MM.1S (cell line): Measurements from ENCODE around the gene MRPS5.

Source experiments
- DNase-seq: peaks from one replicate; pipeline ENCODE4 v3.0.0-alpha.2; 2015
- H2AFZ ChIP-seq: fragments of 300-600 bp; sonication (generic); 2 replicates; pipeline ENCODE4 v1.6.0; 2016; ENCODE audit warnings: antibody characterized with exemption, low read length
- H3F3A ChIP-seq: fragments of 300-600 bp; sonication (generic); 2 replicates; pipeline ENCODE4 v1.6.1; 2016; ENCODE audit warnings: mild to moderate bottlenecking, antibody characterized with exemption, low read length, moderate library complexity, mixed read lengths; ENCODE audit not compliant: insufficient read depth
- H3K27ac ChIP-seq: fragments of 300-600 bp; sonication (generic); 2 replicates; pipeline ENCODE4 v1.5.1; 2016; ENCODE audit warnings: mild to moderate bottlenecking, low read length
- H3K27me3 ChIP-seq: fragments of 300-600 bp; sonication (generic); replicated peaks from 2 replicates; pipeline ENCODE4 v1.6.0; 2016; ENCODE audit warnings: low read length; ENCODE audit not compliant: insufficient read depth
- H3K36me3 ChIP-seq: fragments of 300-600 bp; sonication (generic); replicated peaks from 2 replicates; pipeline ENCODE4 v1.6.1; 2016; ENCODE audit warnings: mild to moderate bottlenecking, low read length, mixed read lengths; ENCODE audit not compliant: insufficient read depth
- H3K4me1 ChIP-seq: fragments of 300-600 bp; sonication (generic); 2 replicates; pipeline ENCODE4 v1.6.1; 2016; ENCODE audit warnings: low read length, mixed read lengths
- H3K4me2 ChIP-seq: fragments of 300-600 bp; sonication (generic); 2 replicates; pipeline ENCODE4 v1.6.0; 2016; ENCODE audit warnings: low read depth, low read length
- H3K4me3 ChIP-seq: fragments of 300-600 bp; sonication (generic); 2 replicates; pipeline ENCODE4 v1.5.1; 2016; ENCODE audit warnings: low read length, mixed read lengths
- H3K79me2 ChIP-seq: fragments of 300-600 bp; sonication (generic); 2 replicates; pipeline ENCODE4 v1.6.1; 2016; ENCODE audit warnings: mixed run types, low read length, mixed read lengths
- H3K9ac ChIP-seq: fragments of 300-600 bp; sonication (generic); 2 replicates; pipeline ENCODE4 v1.6.1; 2016; ENCODE audit warnings: low read length, mixed read lengths
- H3K9me2 ChIP-seq: fragments of 300-600 bp; sonication (generic); replicated peaks from 2 replicates; pipeline ENCODE4 v1.6.1; 2016; ENCODE audit warnings: mild to moderate bottlenecking, low read length, mixed read lengths; ENCODE audit not compliant: insufficient read depth
- H3K9me3 ChIP-seq: fragments of 300-600 bp; sonication (generic); replicated peaks from 2 replicates; pipeline ENCODE4 v1.6.1; 2016; ENCODE audit warnings: mild to moderate bottlenecking, low read length, mixed read lengths; ENCODE audit not compliant: insufficient read depth
- H4K20me1 ChIP-seq: fragments of 300-600 bp; sonication (generic); 2 replicates; pipeline ENCODE4 v1.6.1; 2016; ENCODE audit warnings: mild to moderate bottlenecking, low read length, moderate library complexity, mixed read lengths; ENCODE audit not compliant: insufficient read depth
- CTCF ChIP-seq: fragments of 300-600 bp; sonication (generic); IDR thresholded peaks from 2 replicates; pipeline ENCODE4 v1.5.1; 2016; ENCODE audit warnings: antibody characterized with exemption, low read length, mixed read lengths
- EZH2 ChIP-seq: fragments of 300-600 bp; sonication (generic); optimal IDR thresholded peaks from 2 replicates; pipeline ENCODE3; 2017; ENCODE audit warnings: low read depth, mild to moderate bottlenecking, antibody characterized with exemption, low read length, mixed read lengths
- EZH2phosphoT487 ChIP-seq: fragments of 300-600 bp; sonication (generic); IDR thresholded peaks from 2 replicates; pipeline ENCODE4 v1.6.1; 2018; ENCODE audit warnings: antibody characterized with exemption, low read length

MRPS5 gene

DNA sequence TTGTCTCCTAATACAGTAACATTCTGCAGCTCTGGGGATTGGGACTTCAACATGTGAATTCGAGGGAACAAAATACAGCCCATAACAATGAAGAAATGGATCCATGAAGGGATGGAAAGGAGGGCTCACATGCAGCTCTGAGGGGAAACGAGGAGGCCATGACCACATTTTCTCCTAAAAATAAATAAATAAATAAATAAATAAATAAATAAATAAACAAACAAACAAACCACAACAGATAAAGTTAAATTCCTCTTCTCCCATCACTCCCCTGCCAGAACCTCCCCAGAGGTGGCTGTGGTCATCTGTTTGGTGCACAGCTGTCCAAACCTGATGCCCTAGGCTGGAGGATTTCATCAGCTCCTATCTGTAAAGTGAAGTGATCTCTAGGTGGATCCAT, 53.4 kb downstream of the MRPS5 start:
- no peaks in the 10 kb centered on the region for H3K36me3 ChIP-seq
- no peak overlapping the region for H3K4me3 ChIP-seq
- TF ChIP-seq EZH2: no peak
- TF ChIP-seq EZH2phosphoT487: no peak
- no peak for TF ChIP-seq CTCF
- no peak overlapping the region for H3K4me2 ChIP-seq
- no peak overlapping the region for H3K9ac ChIP-seq
- H2AFZ ChIP-seq: no peak overlapping the region
- H3K27me3 ChIP-seq: no peaks in the 10 kb centered on the region
- H3K9me2 ChIP-seq: no peaks in the 10 kb centered on the region
- H3F3A ChIP-seq: no peaks in the 10 kb centered on the region
- H3K27ac ChIP-seq: no peak overlapping the region
- no peaks in the 10 kb centered on the region for H4K20me1 ChIP-seq
- no peak for DNase-seq
- no peaks in the 10 kb centered on the region for H3K79me2 ChIP-seq
- H3K4me1 ChIP-seq: no peaks in the 10 kb centered on the region
- H3K9me3 ChIP-seq: no peaks in the 10 kb centered on the region

DNA sequence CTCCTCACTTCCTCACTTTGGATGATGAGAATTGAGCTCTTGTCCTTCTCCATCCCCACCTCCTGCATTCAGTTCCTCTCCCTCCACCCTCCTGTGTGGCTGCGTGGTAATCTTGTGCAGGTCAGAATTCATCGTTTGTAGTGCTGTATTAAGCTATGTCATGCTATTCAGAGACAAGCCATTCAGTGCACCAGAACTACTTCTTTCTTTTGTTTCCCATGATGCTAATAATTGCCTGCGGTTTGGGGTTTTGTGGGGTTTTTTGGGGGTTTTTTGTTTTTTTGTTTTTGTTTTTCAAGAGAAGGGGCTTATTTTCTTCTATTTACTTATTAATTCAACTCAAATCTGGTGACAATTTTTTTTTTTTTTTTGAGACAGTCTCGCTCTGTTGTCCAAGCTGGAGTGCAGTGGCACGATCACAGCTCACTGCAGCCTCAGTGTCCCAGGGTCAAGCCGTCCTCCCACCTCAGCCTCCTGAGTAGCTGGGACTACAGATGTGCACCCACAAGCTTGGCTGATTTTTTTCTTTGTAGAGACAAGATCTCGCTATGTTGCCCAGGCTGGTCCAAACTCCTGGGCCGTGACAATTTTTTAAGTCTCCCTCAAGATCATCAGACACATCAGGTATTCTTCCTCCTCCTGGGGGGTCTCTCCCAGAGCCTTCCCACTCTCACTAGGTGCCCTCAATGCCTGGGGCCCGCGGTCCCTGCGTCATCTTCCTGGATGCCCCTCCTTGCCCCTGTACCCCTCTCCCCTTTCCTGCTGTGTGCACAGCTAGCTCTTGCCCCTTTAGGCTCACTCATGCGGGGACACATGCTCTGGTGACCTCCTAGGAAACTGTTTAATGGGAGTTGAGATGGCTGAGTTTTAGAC, 58.3 kb downstream of the MRPS5 start:
- Histone ChIP-seq H3K79me2 (no peaks in the 10 kb centered on the region), H3K4me2 (no peak overlapping the region), H3K4me1 (no peaks in the 10 kb centered on the region), H3K9me2 (no peaks in the 10 kb centered on the region), H3F3A (no peaks in the 10 kb centered on the region), H3K27ac (no peak overlapping the region), H3K9me3 (no peaks in the 10 kb centered on the region), H2AFZ (no peak overlapping the region), H3K27me3 (no peaks in the 10 kb centered on the region), H4K20me1 (no peaks in the 10 kb centered on the region), H3K36me3 (no peaks in the 10 kb centered on the region), H3K9ac (no peak overlapping the region), H3K4me3 (no peak overlapping the region)
- TF ChIP-seq EZH2phosphoT487 (no peak), EZH2 (no peak), CTCF (no peak)
- DNase-seq: no peak

DNA sequence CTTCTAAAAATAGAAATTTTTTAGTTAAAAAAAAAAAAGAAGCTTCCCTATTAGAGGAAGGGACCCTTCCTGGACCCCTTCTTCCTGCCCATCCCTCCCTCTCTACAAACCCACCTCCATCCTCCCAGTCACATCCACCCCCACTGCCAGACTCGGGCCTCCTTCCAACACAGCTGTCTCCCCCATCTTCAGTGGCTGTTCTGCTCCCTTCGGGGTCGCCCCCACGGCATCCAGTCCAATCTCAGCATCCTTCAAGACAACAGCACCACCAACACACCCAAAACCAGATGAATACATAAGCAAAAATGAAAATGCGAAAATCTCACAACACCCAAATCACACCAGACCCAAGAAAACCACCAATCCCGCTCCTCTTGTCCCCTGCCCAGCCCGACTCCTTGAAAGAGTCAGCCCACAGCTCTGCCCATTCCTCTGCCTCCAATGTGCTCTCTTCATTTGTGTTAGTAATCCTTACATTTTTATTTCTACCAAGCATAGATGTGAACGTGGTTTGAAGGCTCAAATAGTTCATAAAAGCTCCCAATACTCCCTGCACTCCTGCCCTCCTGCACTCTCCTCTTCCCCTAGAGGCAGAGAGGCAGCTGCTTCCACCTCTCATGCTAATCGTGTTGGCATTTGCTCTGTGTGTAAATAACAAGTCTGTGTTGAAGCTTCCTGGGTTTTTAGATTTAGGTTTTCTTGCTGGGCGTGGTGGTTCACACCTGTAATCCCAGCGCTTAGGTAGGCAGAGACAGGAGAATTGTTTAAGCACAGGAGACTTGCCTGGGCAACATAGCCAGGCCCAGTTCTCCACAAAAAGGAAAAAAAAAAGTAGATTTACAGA, 59.1 kb downstream of the MRPS5 start:
- Histone ChIP-seq H3K9ac (no peak overlapping the region), H3K27me3 (no peaks in the 10 kb centered on the region), H3K36me3 (no peaks in the 10 kb centered on the region), H4K20me1 (no peaks in the 10 kb centered on the region), H2AFZ (no peak overlapping the region), H3F3A (no peaks in the 10 kb centered on the region), H3K4me3 (no peak overlapping the region), H3K9me2 (no peaks in the 10 kb centered on the region), H3K4me1 (no peaks in the 10 kb centered on the region), H3K27ac (no peak overlapping the region), H3K4me2 (no peak overlapping the region), H3K79me2 (no peaks in the 10 kb centered on the region), H3K9me3 (no peaks in the 10 kb centered on the region)
- TF ChIP-seq CTCF (no peak), EZH2phosphoT487 (no peak), EZH2 (no peak)
- DNase-seq: no peak
